Pancreas (tissue), 10 donors: ENCODE data around the gene CDC73. TPM values are rescaled to one million over a fixed set of nuclear protein-coding genes. Genes with fewer than 3 reads are reported as not detected.

Source experiments
- ATAC-seq, 4 donors: fragments of 200-7000 bp; cut with Tn5 transposase; one replicate each; pipeline versions ENCODE4 v1.8.0 to v1.9.1; 2020; ENCODE audit warnings: mild to moderate bottlenecking in 4 of 4, moderate library complexity in 4 of 4
- DNase-seq, 6 donors: peaks; one replicate each; pipeline ENCODE4 v3.0.0-alpha.2; 2020
- FAIRE-seq: peaks from 2 replicates; lab custom pipeline; 2012; peaks lifted over from hg19 to GRCh38; lab: Jason Lieb, UNC
- H3K27ac ChIP-seq, 4 donors: fragments of 200-600 bp; sonication (generic); 1 replicate in 3 of 4; 2 replicates in 1 of 4; pipeline versions ENCODE4 v1.5.0 to v1.8.0; 2020
- H3K27me3 ChIP-seq, 4 donors: fragments of 200-600 bp; one replicate each; pipeline ENCODE4 v1.8.0; 2021
- H3K36me3 ChIP-seq, 3 donors: fragments of 200-600 bp; sonication (generic) in 1 of 3; one replicate each; pipeline versions ENCODE4 v1.5.0 to v1.8.0; 2020 to 2021
- H3K4me1 ChIP-seq, 3 donors: fragments of 200-600 bp; one replicate each; pipeline ENCODE4 v1.8.0; 2021
- H3K4me3 ChIP-seq, 4 donors: fragments of 200-600 bp; sonication (generic) in 2 of 4; one replicate each; pipeline versions ENCODE4 v1.5.0 to v1.8.0; 2020 to 2021
- H3K9me3 ChIP-seq, 4 donors: fragments of 200-600 bp; one replicate each; pipeline ENCODE4 v1.8.0; 2021
- WGBS, 2 donors: extraction: QIAGEN DNeasy Blood & Tissue Kit; methylation state at CpG; one replicate each; pipeline ENCODE4 v1.1.7; 2013; 5-methylcytosine and 5-hydroxymethylcytosine counted together
- intact Hi-C, 3 donors: fragments of 100-400 bp; cut with DNase I; formaldehyde crosslinking; loops; one replicate each; pipeline versions ENCODE4 v1.11.1 to v1.14.2; 2022
- polyA plus RNA-seq, 2 donors: library from polyadenylated mRNA; stranded (reverse); fragments of 200-250 nt; gene quantifications; one replicate each; pipeline ENCODE4 v1.2.3, GENCODE V29; 2013
- total RNA-seq, 6 donors: library from RNA; stranded (reverse); fragmentation: NEBNext Ultra II Directional in 4 of 6; extraction: Animal tissue kit (Norgen Biotek cat#: 25700) in 4 of 6; gene quantifications; one replicate each; pipeline versions ENCODE4 v1.2.1 to v1.2.4, GENCODE V29; 2021 to 2023
- TF ChIP-seq, protein P1 (sequence below), 4 donors: fragments of 200-600 bp; sonication (generic) in 3 of 4; IDR thresholded peaks; one replicate each; pipeline versions ENCODE4 v1.5.0 to v1.8.0; 2021; ENCODE audit warnings: antibody characterized with exemption in 4 of 4
- donor health status: healthy with polysubstance abuse.
- donor health status: DM: no; HTN: no; CAD: no; lungs with moderate emphysema.
- donor health status: DM: no; HTN: no; CAD: no.
- donor health status: control.
- donor health status: control.
- donor health status: Bipolar disorder and iron deficiency.
- donor health status: DM: yes; HTN: yes; CAD: no.
- donor health status: DM: no; HTN: no; CAD: no.
- donor health status: DM: no; HTN: no; CAD: no.
- donor health status: DM: yes; HTN: yes; CAD: no.

CDC73 gene
- total and polyA plus RNA-seq, 8 donors = 3.4 to 33.7 (median 21.7) TPM

DNA sequence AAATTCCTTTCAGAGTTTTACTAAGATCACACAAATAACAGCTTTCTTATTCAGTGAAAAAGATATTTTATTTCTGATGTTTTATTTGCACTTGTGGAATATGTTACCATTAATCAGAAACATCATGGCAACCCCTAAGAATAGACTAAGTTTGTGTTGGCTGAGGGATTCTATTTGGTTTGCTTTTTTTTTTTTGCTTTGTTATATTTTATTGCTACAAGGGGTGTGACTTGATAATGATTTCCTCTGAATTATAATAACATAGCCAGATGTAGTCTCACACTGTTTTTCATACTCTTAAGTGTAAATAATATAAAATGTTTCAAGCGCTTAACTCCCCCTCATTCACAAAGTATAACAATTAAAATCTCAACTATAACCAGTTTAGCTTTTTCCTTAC is 36.6 kb upstream of the CDC73 start:
- no peak overlapping the region for H3K27ac ChIP-seq

DNA sequence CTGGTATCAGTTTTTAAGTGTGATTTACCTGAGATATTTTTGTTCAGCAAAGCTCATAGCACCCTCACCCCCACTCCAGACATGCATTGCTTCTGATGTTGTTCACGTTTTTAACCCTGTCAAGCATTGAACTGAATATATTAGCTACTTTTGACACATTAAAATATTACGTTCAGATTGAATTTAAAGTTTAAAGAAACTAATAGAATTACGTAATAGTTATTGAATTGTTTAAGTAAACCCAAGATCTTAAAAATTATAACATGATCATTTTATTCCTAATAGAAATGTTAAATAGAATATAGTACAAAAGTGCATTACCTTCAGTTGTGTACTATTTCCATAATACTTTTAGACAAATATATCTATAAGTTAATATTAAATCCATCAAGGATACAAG is 35.5 kb upstream of the CDC73 start:
- Histone ChIP-seq H3K4me3 (no peak overlapping the region), H3K27ac (no peak overlapping the region), H3K27me3 (no peaks in the 10 kb centered on the region), H3K36me3 (peaks cover 0 to 32% (median 9%) of the 10 kb centered on the region in 3 donors), H3K9me3 (no peaks in the 10 kb centered on the region), H3K4me1 (no peaks in the 10 kb centered on the region)
- WGBS, 2 donors = 79 to 89% methylated on average over 3 of the region's 3 CpGs
- intact Hi-C loops = no loop called here
- DNase-seq (no peak), ATAC-seq (no peak), FAIRE-seq (peak; percentile 83)
- TF ChIP-seq, protein P1, sequence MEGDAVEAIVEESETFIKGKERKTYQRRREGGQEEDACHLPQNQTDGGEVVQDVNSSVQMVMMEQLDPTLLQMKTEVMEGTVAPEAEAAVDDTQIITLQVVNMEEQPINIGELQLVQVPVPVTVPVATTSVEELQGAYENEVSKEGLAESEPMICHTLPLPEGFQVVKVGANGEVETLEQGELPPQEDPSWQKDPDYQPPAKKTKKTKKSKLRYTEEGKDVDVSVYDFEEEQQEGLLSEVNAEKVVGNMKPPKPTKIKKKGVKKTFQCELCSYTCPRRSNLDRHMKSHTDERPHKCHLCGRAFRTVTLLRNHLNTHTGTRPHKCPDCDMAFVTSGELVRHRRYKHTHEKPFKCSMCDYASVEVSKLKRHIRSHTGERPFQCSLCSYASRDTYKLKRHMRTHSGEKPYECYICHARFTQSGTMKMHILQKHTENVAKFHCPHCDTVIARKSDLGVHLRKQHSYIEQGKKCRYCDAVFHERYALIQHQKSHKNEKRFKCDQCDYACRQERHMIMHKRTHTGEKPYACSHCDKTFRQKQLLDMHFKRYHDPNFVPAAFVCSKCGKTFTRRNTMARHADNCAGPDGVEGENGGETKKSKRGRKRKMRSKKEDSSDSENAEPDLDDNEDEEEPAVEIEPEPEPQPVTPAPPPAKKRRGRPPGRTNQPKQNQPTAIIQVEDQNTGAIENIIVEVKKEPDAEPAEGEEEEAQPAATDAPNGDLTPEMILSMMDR (IDR thresholded peaks at IDR 0.05) = no peak

More for the DNA sequence above, 36.6 kb upstream of the CDC73 start:
- ATAC-seq (no peak), FAIRE-seq (peak; percentile 77), DNase-seq (no peak)
- Histone ChIP-seq H3K27me3 (peaks cover 0 to 3% (median 0%) of the 10 kb centered on the region in 4 donors), H3K4me3 (no peak overlapping the region), H3K4me1 (no peaks in the 10 kb centered on the region), H3K9me3 (no peaks in the 10 kb centered on the region), H3K36me3 (peaks cover 0 to 32% (median 9%) of the 10 kb centered on the region in 3 donors)
- intact Hi-C loops = no loop called here
- TF ChIP-seq, protein P1 (IDR thresholded peaks at IDR 0.05) = no peak
- WGBS, 2 donors = 91 to 94% methylated on average over 1 of the region's 1 CpG

DNA sequence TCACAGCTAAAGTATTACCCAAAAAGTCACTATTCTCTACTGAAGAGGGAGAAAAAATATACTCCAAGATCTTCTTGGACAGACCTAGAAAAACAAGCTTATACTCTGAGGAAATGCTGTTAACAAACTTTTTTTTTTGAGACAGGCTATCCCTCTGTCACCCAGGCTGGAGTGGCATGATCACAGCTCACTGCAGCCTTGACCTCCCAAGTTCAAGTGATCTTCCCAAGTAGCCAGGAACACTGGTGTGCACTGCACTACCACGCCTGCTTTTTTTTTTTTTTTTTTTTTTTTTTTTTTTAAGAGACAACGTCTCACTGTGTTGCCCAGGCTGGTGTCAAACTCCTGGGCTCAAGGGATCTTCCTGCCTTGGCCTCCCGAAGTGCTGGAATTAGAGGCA is 33.9 kb upstream of the CDC73 start:
- TF ChIP-seq, protein P1 (IDR thresholded peaks at IDR 0.05) = no peak
- FAIRE-seq = no peak
- H3K27ac ChIP-seq = no peak overlapping the region
- WGBS, 2 donors = 57 to 59% methylated on average over 3 of the region's 3 CpGs
- ATAC-seq = no peak
- no peak for DNase-seq
- no peaks in the 10 kb centered on the region for H3K27me3 ChIP-seq
- peaks cover 0 to 21% (median 2%) of the 10 kb centered on the region in 3 donors for H3K36me3 ChIP-seq
- H3K4me3 ChIP-seq = no peak overlapping the region
- no peaks in the 10 kb centered on the region for H3K9me3 ChIP-seq
- H3K4me1 ChIP-seq = no peaks in the 10 kb centered on the region
- intact Hi-C loops = no loop called here

DNA sequence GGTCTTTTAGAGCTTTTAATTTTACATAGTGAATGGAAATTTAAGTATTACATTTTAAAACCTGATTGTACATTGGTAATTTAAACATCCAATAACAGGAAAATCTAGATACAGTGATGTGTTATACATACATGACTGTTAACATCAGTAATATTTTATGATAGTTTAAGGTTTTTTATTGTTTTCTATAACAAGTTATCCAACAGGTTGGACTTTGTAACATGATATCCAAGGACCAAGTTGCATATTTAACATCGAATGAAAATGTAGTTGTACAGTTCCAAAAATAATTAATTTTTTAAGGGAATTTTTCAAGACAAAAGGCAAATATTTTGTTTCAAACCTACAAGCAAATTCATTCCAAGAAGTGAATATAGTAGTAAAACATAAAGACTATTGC is 31.0 kb upstream of the CDC73 start:
- 36 to 37% methylated on average over 1 of the region's 1 CpG for WGBS, 2 donors
- TF ChIP-seq, protein P1 (IDR thresholded peaks at IDR 0.05) = no peak
- H3K9me3 ChIP-seq = no peaks in the 10 kb centered on the region
- no peak for ATAC-seq
- no peak overlapping the region for H3K4me3 ChIP-seq
- peaks cover 0 to 2% (median 0%) of the 10 kb centered on the region in 3 donors for H3K36me3 ChIP-seq
- no peak overlapping the region for H3K27ac ChIP-seq
- no peaks in the 10 kb centered on the region for H3K4me1 ChIP-seq
- DNase-seq = no peak
- H3K27me3 ChIP-seq = no peaks in the 10 kb centered on the region
- intact Hi-C loops = no loop called here
- no peak for FAIRE-seq

DNA sequence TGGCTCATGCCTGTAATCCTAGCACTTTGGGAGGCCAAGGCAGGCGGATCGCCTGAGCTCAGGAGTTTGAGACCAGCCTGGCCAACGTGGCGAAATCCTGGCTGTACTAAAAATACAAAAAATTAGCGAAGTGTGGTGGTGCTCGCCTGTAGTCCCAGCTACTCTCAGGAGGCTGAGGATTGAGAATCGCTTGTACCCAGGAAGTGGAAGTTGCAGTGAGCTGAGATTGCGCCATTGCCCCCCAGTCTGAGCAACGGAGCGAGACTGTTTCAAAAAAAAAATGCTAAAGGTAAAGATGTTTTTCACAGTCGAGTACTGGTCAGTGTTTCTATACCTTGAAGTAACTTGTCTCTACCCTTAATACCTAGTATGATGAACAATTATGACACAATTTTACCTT is 27.7 kb upstream of the CDC73 start:
- ATAC-seq (no peak), FAIRE-seq (no peak), DNase-seq (no peak)
- H3K27me3 ChIP-seq = no peaks in the 10 kb centered on the region
- peaks cover 0 to 4% (median 3%) of the 10 kb centered on the region in 3 donors for H3K36me3 ChIP-seq
- 95 to 98% methylated on average over 11 of the region's 11 CpGs for WGBS, 2 donors
- TF ChIP-seq, protein P1 (IDR thresholded peaks at IDR 0.05) = no peak
- intact Hi-C loops = no loop called here
- H3K4me3 ChIP-seq = no peak overlapping the region
- H3K9me3 ChIP-seq = no peaks in the 10 kb centered on the region
- H3K4me1 ChIP-seq = no peaks in the 10 kb centered on the region
- no peak overlapping the region for H3K27ac ChIP-seq
